ENCODE results near the gene KCNMA1.
"Not testable (repeated sequence)": the region's sequence is repeated elsewhere in the genome, so short reads cannot be mapped to it uniquely, and the experiment has no call there.

KCNMA1 gene

DNA sequence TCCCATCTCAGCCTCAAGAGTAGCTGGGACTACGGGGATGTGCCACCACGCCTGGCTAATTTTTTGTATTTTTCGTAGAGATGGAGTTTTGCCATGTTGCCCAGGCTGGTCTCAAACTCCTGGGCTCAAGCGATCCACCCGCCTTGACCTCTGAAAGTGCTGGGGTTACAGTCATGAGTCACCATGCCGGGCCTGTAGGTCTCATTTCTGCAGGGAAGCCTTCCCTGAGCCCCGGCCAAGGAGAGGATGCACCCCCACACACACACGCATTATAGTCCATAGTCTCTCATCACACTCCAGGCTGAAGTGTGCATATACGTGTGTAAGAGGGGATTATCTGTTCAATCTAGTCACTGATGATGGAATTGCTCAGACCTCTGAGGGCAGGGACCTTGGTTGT is 29.3 kb downstream of the KCNMA1 start:
- DNase-seq = no peak

DNA sequence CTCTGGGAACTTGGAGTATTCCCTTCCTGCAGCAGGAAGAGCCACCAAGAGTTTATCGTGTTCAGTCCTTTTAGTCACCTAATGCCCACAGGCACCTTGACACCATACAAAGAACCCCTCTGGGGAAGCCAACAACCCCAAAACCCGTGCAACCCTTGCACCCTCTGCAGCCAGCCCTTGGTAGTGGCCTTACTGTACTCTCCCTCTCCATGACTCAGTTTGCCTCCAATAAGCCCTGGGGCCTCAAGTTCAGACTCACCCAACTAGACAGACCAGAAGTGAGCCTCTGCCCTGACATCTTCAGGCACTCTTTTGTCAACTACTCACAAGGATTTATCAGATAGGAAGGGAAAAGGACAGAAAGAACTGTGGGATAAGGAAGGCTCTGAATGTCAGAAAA is 30.9 kb downstream of the KCNMA1 start:
- no peak for DNase-seq

DNA sequence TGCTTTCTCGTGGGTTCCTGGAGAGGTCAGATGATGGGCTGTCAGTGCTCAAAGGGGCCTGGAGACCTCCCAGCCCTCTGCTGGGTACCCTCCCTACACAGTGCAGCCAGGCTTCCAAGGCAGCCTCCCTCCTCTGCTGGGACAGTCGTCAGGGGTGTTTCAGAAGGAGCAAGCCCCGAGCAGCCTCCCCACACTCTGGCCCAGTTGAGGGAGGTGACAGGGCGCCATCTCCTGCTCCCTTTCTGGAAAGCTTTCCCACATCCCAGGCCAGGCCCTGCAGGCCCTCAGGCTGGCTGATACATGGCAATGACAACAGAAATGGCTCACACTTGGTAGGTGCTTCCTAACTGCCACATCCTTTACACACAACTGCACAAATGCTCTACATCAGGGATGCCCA is 32.1 kb downstream of the KCNMA1 start:
- no peak for DNase-seq

DNA sequence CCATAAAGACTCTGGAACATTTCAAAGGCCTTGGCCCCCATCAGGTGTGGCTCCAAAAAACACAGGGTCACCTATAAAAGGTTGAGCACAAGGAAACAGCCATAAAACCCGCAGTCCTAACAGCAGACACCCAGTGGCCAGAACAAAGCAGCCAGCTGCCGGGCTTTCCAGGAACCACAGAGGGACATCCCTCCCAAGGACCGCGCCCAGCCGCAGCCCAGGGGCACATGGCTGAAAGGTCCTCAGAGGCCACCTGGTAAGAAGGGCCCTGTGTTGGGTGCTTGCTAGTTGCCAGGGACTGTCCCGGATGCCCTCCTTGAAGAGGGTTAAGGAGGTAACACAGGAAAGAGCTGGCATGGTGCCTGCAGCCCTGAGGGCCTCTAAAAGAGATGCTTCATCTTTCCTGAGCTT is 32.7 kb downstream of the KCNMA1 start:
- no peak for DNase-seq

DNA sequence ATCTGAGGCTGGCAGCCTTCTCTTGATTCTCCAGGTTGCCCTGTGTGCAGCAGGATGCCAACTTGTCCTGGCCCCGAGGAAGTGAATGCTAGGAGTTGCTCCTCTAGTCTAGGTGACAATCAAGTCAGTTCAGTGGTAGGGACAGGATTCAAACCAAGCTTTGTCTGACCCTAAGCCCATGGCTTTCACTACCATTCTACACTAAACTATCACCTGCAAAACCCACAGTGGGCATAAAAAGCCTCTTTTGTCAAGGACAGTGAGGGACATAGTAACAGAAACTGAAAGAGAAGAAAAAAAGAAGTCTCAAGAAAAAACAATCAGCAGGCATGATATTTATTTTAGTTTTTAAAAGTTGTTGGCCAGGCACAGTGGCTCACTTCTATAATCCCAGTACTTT is 33.5 kb downstream of the KCNMA1 start:
- no peak for DNase-seq

DNA sequence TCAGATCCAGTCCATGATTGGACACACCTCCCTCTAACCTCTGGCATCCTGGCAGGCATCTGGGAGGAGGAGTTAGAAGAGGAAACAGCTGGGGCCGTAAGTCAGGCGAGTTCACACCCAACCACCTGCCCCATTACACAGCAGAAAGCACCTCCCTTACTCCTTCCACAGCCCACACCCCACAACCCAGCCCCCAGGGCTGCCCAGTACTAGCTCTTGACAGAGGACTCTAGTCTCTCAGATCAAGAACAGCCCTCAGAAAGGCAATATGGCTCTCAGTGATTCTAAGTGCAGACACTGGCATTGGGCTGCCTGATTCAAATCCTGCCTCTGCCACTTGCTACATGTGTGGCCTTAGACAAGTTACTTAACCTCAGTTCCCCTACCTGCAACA is 34.1 kb downstream of the KCNMA1 start:
- DNase-seq = no peak

DNA sequence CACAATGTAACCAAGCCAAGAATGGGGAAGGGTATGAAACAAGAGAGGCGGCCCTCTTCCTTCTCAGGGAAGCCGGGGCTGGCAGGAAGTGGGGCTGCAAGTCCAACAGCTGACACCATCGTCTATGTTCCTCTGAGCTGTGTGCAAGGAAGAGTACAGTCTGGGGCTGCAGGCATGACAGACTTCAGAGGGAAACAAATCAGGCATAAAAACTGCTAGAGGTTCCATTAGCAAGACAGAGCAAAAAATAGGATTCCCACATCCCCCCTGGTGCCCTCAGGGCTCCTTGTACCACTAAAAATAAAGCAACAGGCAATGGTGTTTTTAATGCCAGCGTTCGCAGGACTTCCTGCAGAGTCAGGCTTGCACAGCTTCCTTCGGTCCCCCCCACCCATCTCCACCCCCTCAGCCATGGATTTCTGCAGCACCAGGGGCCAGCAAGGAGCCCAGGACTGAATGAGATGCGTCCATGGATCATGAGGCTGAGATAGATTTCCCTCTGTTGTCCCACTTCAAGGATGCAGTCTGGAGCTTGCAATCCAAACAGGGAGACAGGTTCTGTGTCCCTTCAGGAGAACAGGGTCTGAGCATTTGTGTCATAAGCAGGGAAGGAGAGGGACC is 34.6 kb downstream of the KCNMA1 start:
- peak in 1 of 56 donors; percentile 9 for DNase-seq

DNA sequence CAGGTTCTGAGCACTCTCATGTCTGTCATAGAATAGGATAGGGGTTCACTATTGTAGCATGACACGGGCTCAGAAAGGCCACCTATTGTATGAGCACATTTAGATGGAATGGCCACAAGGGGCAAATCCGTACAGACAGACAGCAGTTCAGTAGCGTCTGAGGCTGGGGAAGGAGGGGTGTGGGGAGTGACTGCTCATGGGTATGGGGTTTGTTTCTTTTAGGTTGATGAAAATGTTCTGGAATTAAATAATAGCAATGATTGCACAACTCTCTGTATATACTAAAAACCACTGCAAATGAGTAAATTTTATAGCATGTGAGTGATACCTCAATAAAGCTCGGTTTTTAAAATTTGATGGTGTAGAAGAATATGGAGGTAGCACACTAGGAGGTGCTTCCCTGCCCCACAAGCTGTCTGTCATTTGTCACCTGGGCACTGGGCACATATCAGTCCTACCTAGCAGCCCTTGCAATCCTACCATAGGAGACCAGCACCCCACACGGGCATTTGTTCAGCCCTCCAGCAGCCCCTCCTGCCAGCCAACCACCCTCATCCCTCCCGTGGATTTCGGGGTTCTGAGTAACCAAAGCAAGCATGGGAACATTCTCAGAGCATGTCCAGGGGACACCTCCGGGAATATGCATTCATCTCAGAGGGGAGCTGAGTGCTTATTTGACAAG is 35.2 kb downstream of the KCNMA1 start:
- DNase-seq = no peak

DNA sequence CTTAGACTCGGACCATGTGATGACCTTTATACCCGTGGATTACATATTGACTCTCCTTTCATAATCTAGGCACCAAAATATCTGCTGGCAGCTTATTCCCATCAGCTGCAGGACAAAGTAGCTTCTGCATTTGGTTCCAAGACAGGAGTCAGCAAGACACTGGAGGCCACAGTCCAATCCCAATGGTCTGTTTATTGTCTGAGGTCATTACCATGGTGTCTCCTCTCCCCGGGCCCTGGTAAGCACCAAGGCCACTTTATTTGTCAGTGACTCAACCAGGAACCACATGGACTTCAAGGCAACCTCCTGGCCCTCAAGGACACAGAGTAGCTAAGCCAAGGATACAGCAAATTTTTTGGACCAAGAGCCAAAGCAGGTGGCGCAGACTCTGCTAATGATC is 36.1 kb downstream of the KCNMA1 start:
- DNase-seq = no peak

DNA sequence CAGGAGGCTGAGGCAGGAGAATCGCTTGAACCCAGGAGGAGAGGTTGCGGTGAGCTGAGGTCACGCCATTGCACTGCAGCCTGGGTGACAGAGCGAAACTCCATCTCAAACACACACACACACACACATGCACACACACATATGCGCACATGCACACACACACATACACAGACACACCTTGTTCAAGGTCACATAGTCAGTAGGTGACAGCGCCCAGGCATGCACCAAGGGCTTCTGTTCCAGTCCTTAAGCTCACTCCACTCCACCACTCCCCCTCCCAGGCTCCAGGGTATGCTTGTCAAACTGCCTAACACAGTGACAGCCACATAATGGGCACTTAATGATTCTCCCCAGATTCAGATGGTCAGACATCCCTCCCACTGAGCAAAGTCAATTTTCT is 37.0 kb downstream of the KCNMA1 start:
- DNase-seq = no peak

DNA sequence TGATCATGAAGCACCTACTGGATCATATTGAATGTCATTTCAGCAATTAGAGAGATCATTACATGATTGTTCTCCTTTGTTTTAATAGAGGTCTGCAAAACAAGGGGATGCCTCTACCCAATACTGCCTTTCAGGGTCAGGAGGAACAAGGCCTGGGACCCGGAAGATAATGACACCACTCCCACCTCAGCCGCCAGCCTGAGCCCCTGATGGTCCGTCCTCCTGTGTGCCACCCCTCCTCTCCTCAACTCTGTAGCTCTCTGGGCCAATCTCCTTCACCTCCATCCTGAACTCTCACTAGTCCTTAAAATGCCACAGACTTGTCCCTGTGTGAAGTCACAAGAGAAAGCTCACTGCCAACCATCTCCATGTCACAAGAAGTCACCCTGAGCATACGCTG is 38.0 kb downstream of the KCNMA1 start:
- no peak for DNase-seq

DNA sequence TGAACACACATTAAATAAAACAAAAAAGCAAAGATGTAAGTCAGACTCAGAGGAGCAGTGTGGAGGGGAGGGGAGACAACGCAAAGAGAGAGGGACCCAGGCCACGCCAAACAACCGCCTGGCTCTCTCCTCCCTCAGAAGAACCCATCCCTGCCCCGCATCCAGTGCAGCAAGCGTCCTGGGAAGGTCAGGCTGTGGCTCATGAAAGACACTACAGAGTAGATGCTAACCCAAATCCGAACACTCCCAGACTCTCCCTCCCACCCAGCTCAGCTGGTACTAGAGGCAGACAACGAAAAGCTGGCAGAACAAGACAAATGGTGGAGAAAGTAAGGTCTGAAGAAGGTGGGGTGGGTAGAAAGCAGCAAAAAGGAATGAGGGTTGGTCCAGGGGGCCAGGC is 39.0 kb downstream of the KCNMA1 start:
- DNase-seq = no peak

DNA sequence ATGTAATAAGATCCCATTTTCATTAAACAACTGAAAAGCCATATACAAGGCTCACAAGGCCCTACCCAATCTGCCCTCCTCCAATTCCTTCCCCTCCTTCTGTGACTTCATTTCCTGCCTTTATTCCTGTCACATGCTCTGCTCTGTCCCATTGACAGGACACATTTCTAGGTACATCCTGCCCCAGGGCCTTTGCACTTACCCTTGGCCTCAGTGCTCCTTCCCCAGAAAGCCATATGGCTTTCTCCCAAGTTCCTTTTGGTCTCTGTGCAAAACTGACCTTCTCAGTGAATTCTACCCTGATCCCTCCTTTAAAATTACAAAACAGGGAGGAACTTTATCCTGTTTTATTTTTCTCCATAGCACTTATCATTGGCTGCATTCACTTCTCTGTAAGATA is 40.0 kb downstream of the KCNMA1 start:
- DNase-seq = no peak

DNA sequence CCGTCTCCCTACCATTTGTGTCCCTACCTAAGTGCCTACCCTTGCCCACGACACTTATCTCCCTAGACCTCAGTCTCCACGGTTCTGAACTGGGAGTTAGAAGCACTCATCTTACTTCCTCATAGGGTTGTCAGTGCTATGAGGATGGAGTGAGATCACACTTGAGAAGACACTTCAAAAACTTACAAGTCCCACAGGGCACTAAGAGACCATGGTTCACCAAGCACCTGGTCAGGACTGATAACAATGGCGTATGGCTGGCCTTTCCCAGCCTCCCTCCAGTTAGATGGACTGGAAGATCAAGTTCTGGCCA is 43.2 kb downstream of the KCNMA1 start:
- no peak for DNase-seq

DNA sequence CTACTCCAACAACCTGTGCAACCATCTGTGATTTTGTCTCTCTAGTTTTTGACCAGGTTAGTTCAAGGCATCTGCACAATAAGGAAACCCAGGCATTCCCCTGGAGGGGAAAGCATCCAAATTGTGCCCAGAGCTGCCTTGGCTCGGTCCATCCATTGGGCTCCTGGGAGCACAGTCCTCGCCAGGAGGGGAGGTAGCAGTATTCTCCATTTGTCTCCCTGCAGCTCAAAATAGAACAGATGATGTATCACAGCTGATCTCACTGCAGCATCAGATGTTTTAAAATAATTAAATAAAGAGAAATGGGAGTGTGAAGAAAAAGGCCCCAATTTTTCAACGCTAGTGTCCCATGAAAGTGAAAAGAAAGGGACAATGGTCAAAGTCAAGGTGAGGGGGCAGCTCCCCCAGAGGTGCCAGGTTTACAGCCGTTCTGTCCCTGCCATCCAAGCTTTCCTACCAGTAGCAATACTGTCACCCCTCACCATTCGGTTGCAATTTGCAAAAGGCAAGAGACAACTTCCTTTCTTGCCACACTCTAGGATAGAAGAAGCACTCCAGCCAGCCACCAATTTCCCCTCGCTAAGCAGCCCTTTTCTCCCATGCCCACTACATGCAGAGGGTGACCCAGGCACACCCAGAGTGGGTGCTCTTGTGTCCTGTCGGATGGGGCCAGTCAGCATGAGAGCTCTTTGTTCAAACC is 43.7 kb downstream of the KCNMA1 start:
- DNase-seq = peak in 1 of 56 donors; percentile 8

DNA sequence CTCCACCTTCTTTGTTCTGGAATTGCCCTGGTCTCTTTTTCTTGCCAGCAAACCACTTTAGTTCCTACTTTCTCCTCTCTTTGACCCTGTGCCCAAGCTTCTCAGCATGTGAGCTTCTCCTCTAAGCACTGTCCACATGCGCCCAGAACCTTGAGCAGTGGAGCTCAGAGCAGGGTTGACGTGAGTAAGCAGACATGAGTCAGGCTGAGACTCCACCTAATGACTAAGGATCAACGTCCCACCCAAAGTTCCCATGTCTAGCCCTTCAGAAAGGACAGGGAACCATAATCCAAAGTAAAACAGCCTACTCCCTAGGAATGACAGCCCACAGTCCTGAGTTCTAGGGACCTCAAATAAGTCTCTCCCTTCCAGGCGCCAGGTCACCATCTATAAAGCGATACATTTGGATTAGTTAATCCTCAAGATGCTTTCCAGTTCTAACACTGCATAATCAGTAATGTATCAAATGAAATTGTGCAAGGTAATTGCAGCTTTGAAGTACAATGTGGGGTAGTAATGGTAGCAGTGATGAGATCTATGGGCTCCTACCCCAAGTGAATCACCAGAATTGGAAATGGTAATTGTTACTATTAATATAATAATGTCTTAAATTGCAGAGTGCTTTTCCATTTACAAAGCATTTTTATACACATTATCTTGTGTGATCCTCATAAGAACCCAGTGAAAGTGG is 44.5 kb downstream of the KCNMA1 start:
- DNase-seq = peak in 10 of 56 donors; percentile 16 to 30 (median 24)

DNA sequence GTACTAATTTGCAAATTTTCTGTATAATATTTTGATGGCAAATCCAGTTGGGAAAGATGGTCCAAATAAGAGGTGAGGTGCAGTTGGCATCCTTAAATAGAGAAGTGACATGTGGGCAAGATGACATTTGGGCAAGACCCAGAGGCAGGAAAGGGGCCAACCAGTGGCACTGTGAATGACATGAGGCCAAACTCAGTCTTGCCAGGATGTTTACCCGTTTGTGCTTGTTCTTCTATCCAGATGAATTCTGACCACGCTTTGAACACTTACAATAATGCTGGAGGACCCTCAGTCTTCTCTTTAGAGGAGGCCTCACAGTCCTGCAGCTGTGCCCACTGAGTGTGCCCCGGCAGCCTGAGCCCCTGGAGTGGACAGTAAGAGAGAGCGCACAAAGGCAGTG is 45.1 kb downstream of the KCNMA1 start:
- peak in 1 of 56 donors; percentile 18 for DNase-seq

DNA sequence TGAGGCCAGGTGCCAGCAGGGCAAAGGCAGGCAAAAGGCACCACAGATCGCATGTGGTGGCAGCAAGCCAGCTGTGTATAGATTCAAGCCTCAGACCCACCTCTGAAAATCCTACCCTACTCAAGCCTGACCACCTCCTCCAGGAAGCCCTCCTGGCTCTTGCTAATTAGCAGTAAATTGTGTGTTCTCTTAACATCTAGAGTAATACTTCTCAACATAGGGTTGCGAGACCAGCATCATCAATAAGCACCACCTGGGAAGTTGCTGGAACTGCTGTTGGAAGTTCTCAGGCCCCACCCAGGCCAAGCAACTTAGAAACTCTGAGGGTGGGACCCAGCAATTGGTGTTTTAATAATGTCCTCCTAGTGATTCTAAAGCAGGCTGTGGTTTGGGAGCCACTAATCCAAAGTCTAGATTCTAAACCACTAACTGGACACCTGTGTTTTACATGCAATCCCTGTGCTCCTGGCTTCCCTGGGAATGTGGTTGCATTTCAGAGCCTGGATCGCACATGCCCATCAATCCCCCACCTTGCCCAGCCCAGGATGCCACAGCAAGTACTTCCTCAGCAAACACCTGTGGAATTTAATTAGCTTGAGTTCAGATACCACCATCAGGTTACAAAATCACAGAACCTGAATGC is 46.2 kb downstream of the KCNMA1 start:
- no peak for DNase-seq

DNA sequence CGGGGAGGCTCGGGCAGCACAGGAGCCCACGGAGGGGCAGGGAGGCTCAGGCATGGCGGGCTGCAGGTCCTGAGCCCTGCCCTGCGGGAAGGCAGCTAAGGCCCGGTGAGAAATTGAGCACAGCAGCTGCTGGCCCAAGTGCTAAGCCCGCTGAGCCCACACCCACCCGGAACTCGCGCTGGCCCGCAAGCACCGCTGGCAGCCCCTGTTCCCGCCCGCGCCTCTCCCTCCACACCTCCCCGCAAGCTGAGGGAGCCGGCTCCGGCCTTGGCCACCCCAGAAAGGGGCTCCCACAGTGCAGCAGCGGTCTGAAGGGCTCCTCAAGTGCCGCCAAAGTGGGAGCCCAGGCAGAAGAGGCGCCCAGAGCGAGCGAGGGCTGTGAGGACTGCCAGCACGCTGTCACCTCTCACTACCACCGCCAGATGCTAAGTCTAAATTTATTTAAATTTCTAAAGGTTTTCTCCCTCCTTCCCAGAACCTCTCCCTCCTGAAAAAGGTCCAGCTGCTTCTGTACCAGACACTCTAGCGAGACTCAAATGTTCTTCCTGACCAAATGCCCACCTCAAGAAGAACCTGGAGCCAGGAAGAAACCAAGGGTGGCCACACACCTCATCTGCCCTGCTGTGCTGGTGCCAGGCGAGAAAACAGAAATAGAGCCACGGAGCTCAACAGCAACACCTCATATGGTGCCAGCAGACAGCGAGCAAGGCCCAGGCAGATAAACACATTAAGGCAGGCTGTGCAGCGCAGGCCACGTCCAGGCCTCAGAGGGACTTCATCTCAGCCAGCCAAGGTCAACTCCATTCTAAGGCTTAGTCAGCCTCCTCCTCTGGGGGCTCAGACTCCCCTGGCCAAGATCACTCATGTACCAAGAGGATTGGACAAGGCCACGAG is 47.0 kb downstream of the KCNMA1 start:
- DNase-seq = no peak

DNA sequence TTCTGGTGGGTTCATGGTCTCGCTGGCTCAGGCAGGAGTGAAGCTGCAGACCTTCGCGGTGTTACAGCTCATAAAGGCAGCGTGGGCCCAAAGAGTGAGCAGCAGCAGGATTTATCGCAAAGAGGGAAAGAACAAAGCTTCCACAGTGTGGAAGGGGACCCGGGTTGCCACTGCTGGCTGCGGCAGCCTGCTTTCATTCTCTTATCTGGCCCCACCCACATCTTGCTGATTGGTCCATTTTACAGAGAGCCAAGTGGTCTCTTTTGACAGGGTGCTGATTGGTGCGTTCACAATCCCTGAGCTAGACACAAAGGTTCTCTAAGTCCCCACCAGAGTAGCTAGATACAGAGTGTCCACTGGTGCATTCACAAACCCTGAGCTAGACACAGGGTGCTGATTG is 47.9 kb downstream of the KCNMA1 start:
- not testable (repeated sequence) for DNase-seq

DNA sequence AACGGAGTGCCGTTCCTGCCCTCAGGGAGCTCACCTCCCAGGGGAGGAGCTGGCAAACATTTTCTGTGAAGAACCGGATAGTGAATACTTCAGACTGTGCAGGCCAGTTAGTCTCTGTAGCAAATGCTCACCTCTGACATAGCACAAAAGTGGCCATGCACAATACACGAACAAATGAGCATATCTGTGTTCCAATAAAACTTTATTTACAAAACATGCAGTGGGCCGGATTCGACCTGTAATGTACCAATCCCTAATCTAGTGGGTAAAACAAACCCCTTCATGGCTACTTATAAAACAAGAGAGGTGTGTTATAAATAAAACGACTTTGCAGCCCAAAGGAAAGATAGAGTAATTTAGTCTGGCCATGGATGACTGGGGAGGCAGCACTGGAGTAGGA is 48.7 kb downstream of the KCNMA1 start:
- DNase-seq = no peak
